ENCODE data around the gene PRR16.

Gene PRR16

DNA sequence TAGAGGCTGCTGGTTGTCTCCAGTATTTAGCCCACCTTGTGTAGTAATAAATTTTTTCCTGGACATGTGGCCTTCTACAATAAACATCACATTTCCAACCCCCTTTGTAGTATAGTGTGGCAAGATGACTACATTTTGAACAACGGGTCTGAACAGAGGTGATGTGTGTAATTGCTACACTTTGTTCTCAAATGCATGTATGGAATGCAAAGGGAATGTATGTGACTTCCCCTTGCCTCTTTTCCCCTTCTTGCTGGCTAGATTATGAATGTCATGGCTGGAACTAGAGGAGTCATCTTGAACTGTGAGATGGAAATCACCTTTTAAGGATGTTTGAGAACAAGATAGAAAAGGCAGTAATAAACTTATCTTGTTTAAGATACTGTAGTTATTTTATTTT, 54.5 kb downstream of the PRR16 start:
- H4K20me1 ChIP-seq (ENCODE audit: insufficient read depth, low read length): no peaks in the 10 kb centered on the region
- no peaks in the 10 kb centered on the region for H3K79me2 ChIP-seq (ENCODE audit: low read length)
- no peaks in the 10 kb centered on the region for H3F3A ChIP-seq (ENCODE audit: insufficient read depth, low read length)
- no peak overlapping the region for H3K9ac ChIP-seq (ENCODE audit: low read length)
- TF ChIP-seq EZH2phosphoT487 (IDR thresholded peaks at IDR 0.05; ENCODE audit: low read length): no peak
- H3K4me2 ChIP-seq (ENCODE audit: low read depth, low read length): no peak overlapping the region
- H3K36me3 ChIP-seq (replicated peaks; ENCODE audit: insufficient read depth, low read length): no peaks in the 10 kb centered on the region
- no peak overlapping the region for H3K4me3 ChIP-seq (ENCODE audit: low read length)
- H3K4me1 ChIP-seq (ENCODE audit: low read length): no peaks in the 10 kb centered on the region
- H3K27ac ChIP-seq (ENCODE audit: low read length): no peak overlapping the region
- H3K27me3 ChIP-seq (replicated peaks; ENCODE audit: insufficient read depth, low read length): no peaks in the 10 kb centered on the region
- H2AFZ ChIP-seq (ENCODE audit: low read length): no peak overlapping the region
- no peak for DNase-seq
- no peaks in the 10 kb centered on the region for H3K9me3 ChIP-seq (replicated peaks; ENCODE audit: insufficient read depth, low read length)
- no peaks in the 10 kb centered on the region for H3K9me2 ChIP-seq (replicated peaks; ENCODE audit: insufficient read depth, low read length)

DNA sequence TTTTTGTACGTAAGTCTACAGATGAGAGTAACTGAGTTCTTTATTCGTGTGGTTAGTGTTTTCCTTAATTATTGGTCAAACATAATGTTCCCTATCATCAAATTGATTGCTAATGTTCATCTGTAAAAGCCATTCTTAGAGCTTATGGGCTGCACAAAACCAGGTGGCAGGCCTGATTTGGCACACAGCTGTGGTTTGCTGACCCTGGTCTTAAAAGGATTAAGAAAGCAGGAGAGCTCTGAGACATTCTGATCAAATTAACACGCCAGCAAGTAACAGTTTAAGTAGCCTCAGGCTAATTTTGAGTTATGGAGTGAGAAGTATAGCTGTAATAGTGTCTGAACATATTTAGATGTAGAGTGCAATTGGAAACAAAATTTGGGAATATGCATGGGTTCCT, 63.2 kb downstream of the PRR16 start:
- DNase-seq: peak; percentile 33
- H2AFZ ChIP-seq (ENCODE audit: low read length): no peak overlapping the region
- TF ChIP-seq EZH2phosphoT487 (IDR thresholded peaks at IDR 0.05; ENCODE audit: low read length) (no peak), EZH2 (optimal IDR thresholded peaks at IDR 0.05; ENCODE audit: low read depth, low read length) (no peak)
- TF ChIP-seq, protein P1, sequence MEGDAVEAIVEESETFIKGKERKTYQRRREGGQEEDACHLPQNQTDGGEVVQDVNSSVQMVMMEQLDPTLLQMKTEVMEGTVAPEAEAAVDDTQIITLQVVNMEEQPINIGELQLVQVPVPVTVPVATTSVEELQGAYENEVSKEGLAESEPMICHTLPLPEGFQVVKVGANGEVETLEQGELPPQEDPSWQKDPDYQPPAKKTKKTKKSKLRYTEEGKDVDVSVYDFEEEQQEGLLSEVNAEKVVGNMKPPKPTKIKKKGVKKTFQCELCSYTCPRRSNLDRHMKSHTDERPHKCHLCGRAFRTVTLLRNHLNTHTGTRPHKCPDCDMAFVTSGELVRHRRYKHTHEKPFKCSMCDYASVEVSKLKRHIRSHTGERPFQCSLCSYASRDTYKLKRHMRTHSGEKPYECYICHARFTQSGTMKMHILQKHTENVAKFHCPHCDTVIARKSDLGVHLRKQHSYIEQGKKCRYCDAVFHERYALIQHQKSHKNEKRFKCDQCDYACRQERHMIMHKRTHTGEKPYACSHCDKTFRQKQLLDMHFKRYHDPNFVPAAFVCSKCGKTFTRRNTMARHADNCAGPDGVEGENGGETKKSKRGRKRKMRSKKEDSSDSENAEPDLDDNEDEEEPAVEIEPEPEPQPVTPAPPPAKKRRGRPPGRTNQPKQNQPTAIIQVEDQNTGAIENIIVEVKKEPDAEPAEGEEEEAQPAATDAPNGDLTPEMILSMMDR (IDR thresholded peaks at IDR 0.05; ENCODE audit: low read length): no peak
- H3K9me3 ChIP-seq (replicated peaks; ENCODE audit: insufficient read depth, low read length): no peaks in the 10 kb centered on the region
- H3K27me3 ChIP-seq (replicated peaks; ENCODE audit: insufficient read depth, low read length): no peaks in the 10 kb centered on the region
- H3K36me3 ChIP-seq (replicated peaks; ENCODE audit: insufficient read depth, low read length): no peaks in the 10 kb centered on the region
- H3F3A ChIP-seq (ENCODE audit: insufficient read depth, low read length): no peaks in the 10 kb centered on the region
- H3K9me2 ChIP-seq (replicated peaks; ENCODE audit: insufficient read depth, low read length): no peaks in the 10 kb centered on the region
- H3K79me2 ChIP-seq (ENCODE audit: low read length): no peaks in the 10 kb centered on the region
- no peak overlapping the region for H3K4me3 ChIP-seq (ENCODE audit: low read length)
- no peaks in the 10 kb centered on the region for H3K4me1 ChIP-seq (ENCODE audit: low read length)
- no peaks in the 10 kb centered on the region for H4K20me1 ChIP-seq (ENCODE audit: insufficient read depth, low read length)
- no peak overlapping the region for H3K4me2 ChIP-seq (ENCODE audit: low read depth, low read length)
- no peak overlapping the region for H3K27ac ChIP-seq (ENCODE audit: low read length)
- no peak overlapping the region for H3K9ac ChIP-seq (ENCODE audit: low read length)

DNA sequence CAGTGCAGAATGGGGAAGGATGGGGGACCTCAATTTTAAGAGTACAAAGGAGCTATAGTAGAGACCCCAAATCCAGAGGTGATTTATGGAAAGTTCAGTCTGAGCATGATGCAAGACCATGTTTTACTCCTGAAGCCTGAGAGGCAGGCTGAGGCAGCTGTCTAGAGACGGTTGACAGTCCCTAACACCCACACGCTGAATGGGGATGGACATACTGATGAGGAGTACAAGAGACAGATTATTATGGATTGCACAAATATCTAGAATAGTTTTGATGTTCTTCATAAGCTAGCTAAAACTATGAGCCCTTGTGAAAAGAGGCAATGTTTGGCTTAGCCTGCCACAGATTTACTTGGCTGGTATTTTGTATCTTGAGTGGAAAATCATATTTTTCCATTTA, 64.5 kb downstream of the PRR16 start:
- Histone ChIP-seq H3K79me2 (ENCODE audit: low read length) (no peaks in the 10 kb centered on the region), H2AFZ (ENCODE audit: low read length) (no peak overlapping the region)

DNA sequence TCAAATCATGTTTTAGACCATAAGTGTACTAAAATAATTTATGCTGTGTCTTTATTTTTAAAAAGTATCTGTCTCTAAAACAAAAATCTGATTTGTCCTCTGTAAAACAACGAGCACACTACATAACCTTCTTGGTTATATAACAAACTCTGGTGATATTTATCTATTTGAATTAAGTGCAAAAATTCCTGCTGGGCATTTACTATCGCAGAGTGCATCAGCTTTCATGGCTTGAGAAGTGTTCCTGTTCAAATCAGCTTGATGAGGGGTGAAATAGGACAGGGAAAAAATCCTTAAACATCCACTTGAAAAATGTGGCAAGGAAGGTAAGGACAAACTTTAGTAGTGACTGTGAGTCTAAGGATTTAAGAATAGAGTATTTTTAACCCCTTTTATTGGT, 65.3 kb downstream of the PRR16 start:
- Histone ChIP-seq H3K9me2 (replicated peaks; ENCODE audit: insufficient read depth, low read length) (no peaks in the 10 kb centered on the region), H2AFZ (ENCODE audit: low read length) (no peak overlapping the region), H3K4me1 (ENCODE audit: low read length) (no peaks in the 10 kb centered on the region), H3F3A (ENCODE audit: insufficient read depth, low read length) (no peaks in the 10 kb centered on the region), H3K9ac (ENCODE audit: low read length) (no peak overlapping the region), H4K20me1 (ENCODE audit: insufficient read depth, low read length) (no peaks in the 10 kb centered on the region), H3K4me2 (ENCODE audit: low read depth, low read length) (no peak overlapping the region), H3K36me3 (replicated peaks; ENCODE audit: insufficient read depth, low read length) (no peaks in the 10 kb centered on the region), H3K27ac (ENCODE audit: low read length) (no peak overlapping the region), H3K4me3 (ENCODE audit: low read length) (no peak overlapping the region), H3K79me2 (ENCODE audit: low read length) (no peaks in the 10 kb centered on the region), H3K9me3 (replicated peaks; ENCODE audit: insufficient read depth, low read length) (no peaks in the 10 kb centered on the region), H3K27me3 (replicated peaks; ENCODE audit: insufficient read depth, low read length) (no peaks in the 10 kb centered on the region)
- TF ChIP-seq, protein P1 (IDR thresholded peaks at IDR 0.05; ENCODE audit: low read length): no peak
- TF ChIP-seq EZH2phosphoT487 (IDR thresholded peaks at IDR 0.05; ENCODE audit: low read length) (no peak), EZH2 (optimal IDR thresholded peaks at IDR 0.05; ENCODE audit: low read depth, low read length) (no peak)
- DNase-seq: no peak

More for the DNA sequence above, 64.5 kb downstream of the PRR16 start:
- no peaks in the 10 kb centered on the region for H3K4me1 ChIP-seq (ENCODE audit: low read length)
- H3K27ac ChIP-seq (ENCODE audit: low read length): no peak overlapping the region
- H3K36me3 ChIP-seq (replicated peaks; ENCODE audit: insufficient read depth, low read length): no peaks in the 10 kb centered on the region
- H3K4me3 ChIP-seq (ENCODE audit: low read length): no peak overlapping the region
- no peaks in the 10 kb centered on the region for H4K20me1 ChIP-seq (ENCODE audit: insufficient read depth, low read length)
- no peaks in the 10 kb centered on the region for H3K27me3 ChIP-seq (replicated peaks; ENCODE audit: insufficient read depth, low read length)
- no peaks in the 10 kb centered on the region for H3K9me2 ChIP-seq (replicated peaks; ENCODE audit: insufficient read depth, low read length)
- TF ChIP-seq, protein P1 (IDR thresholded peaks at IDR 0.05; ENCODE audit: low read length): no peak
- no peak for TF ChIP-seq EZH2phosphoT487 (IDR thresholded peaks at IDR 0.05; ENCODE audit: low read length)
- TF ChIP-seq EZH2 (optimal IDR thresholded peaks at IDR 0.05; ENCODE audit: low read depth, low read length): no peak
- no peak overlapping the region for H3K4me2 ChIP-seq (ENCODE audit: low read depth, low read length)
- DNase-seq: no peak
- no peaks in the 10 kb centered on the region for H3F3A ChIP-seq (ENCODE audit: insufficient read depth, low read length)
- H3K9me3 ChIP-seq (replicated peaks; ENCODE audit: insufficient read depth, low read length): no peaks in the 10 kb centered on the region
- no peak overlapping the region for H3K9ac ChIP-seq (ENCODE audit: low read length)
